HL-60/S4 treated with retinoic acid at 250 ng/mL for 4 days and 3 days (cell line): Measurements from ENCODE around the gene PP2D1.
"Not testable (repeated sequence)": the region's sequence is repeated elsewhere in the genome, so short reads cannot be mapped to it uniquely, and the experiment has no call there.

ENCODE experiments used
- in situ Hi-C: fragments of 300-500 bp; cut with MboI; formaldehyde crosslinking; loops from 2 replicates; pipeline ENCODE4 v1.7.0; 2022; ENCODE audit warnings: low sequenced_read_pairs

Gene PP2D1, protein sequence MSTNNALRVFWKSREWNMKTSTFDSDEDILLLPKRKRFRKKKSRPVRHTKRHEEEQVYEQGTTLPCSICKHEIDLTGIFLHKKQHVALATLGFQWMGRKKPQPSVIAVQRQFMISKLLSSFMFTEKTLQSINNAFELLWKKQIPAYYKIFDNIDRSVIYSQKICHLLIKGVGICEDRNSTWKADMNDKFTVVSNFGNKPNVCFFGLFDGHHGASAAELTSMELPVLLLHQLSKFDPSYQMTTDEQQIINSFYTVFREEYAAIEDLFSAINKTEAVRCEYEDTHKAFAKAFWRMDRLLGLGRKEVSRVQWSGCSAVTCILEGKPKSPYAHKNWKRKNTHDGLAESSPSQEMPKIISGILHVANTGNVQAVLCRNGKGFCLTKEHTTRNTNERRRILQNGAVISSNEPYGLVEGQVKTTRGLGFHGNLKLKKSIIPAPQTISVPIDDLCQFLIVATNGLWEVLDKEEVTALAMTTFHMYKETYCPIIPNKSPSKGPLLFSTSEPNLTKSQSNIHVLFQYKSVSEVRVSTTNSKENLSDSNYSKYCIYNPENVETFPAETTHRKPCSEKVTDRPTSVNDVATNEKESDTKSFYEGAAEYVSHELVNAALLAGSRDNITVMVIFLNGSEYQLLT

GRCh38 chr3:20012164-20012563 is at the start of gene PP2D1:
Gene PP2D1 (minus strand): TSS chr3:20012264. CDS start chr3:20012072, 192 bp downstream.
- in situ Hi-C loops: no loop called here

DNA sequence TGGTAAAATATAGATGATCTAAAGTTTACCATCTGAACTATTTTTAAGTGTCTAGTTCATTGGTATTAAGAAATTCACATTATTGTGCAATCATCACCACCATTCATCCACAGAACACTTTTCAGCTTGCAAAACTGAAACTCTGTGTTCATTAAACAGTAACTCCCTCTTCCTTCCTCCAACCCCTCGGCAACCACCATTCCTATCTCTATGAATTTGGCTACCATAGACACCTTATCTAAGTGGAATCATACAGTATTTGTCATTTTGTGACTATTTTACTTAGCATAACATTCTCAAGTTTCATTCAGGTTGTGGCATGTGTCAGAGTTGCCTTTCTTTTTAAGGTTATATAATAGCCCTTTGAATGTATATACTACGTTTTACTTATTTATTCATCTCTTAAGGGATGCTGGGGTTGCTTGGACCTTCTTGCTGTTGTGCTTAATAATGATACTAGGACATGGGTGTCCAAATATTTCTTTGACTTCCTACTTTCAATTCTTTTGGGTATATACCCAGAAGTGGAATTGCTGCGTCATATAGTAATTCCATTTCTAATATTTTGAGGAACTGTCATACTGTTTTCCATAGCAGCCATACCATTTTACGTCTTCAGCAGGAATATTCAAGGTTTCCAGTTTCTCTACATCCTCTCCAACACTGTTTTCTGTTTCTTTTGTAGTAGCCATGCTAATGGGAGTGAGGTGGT is 49.1 kb upstream of the PP2D1 start:
- in situ Hi-C loops: no loop called here

DNA sequence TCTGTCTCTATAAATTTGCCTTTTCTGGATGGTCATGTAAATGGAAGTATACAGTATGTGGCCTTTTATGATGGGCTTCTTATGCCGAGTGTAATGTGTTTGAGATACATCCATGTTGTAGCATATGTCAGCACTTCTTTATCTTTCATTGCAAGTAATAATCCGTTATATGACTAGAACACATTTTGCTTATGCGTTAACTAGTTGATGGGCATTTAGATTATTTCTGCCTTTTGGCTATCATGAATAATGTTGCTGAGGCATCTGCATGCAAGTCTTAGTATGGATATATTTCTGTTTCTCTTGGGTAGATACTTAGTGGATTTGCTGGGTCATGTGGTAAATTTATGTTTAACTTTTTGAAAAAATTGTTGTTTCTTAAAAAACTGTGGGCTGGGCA is 47.9 kb upstream of the PP2D1 start:
- in situ Hi-C loops: no loop called here

DNA sequence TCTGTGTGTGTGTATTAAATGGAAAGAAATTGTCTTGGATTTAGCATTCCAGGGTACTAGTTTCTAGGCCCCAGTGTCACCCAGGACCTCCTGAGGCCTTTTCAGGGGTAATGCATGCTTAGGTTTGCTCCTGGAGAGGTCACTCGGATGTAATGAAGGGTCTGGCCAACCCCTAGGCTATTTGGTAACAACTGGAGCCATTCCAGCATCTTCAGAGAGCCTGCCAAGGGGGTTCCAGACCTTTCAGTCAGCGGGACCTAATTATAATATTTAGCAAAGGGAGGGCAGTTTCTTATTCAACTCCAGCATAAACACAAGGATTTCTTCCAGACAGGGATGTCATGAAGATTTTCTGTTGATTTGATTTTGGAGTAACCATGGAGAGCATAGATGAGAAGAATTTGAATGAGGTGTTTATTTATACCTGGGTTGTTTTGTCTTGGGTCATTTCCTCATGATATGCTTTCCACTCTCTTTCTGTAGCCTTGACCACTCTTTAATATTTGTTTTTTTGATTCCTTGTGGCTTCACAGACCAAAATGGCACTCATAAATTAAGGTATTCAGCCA is 45.6 kb upstream of the PP2D1 start:
- in situ Hi-C loops: no loop called here

DNA sequence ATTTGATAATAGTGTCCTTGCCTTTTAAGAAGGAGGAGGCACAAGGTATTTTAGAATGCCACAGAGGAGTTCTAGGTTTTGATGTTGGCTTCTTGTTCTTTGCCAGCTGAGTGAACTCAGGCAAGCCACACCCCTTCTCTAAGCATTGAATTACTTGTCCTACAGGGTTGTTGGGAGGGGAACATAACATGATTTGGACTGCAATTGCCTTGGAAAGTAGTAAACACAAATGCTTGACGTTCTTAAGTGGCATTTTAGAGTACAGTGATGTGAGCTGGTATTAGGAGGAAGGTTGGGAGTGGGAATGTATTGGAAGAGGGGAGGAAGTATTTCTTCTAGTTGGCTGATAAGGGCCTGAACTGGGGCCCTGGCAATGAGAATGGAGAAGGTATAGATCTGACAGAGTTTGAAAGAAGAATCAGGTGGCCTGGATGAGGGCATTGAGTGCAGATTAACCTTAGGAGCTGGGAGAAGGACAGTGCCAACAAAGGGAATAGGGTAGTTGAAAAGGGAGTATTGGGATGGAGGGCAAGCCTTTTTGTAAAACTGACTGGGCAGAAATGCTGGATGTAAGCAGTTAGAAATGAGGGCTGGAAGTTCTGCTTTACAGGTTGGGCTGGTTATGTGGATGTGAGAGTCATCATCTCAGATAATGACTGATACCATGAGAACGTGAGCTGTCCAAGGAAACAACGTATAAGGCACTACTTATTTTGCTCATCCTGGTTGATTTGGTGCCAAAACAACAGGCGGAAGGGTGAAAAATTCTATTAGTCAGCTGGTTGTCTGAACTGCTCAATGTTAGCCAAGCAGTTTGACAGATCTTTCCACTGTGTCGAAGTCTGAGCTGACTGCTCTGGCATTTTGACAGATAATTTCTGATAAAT is 44.9 kb upstream of the PP2D1 start:
- in situ Hi-C loops: no loop called here

GRCh38 chr3:20055842-20056241 is 43.8 kb upstream of the PP2D1 start:
- in situ Hi-C loops: no loop called here

DNA sequence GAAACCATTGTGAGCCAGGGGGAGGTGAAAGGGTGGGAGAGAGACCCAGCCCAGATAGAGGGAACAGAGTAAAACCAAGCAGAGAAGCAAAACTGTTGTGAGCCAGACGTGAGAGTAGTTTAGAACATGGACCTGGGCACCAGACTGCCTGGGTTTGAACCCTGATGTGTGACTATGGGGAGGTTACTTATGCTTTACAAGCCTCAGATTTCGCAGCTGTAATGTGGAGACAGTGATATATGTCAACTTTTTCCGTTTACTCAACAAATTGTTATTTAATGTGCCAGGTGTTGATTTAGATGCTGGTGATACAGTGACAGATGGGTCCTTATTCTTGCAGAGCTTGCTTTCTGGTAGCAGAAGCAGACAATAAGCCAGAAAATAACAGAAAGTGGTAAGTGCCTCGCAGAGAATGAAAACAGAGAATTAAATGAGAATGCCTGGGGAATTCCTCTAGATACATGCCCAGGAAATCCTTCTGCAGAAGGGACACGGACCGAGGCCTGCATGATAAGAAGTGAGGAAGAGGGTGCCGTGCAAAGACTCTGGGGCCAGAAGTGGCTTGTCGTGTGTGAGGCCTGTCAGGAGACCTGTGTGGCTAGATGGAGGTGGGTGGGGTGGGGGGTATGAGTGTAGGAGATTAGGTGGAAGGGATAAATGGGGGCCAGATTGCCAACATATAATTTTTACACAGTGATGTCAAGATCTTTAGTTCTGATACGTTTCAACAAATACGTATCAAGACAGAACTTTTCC is 43.1 kb upstream of the PP2D1 start:
- in situ Hi-C loops: no loop called here

DNA sequence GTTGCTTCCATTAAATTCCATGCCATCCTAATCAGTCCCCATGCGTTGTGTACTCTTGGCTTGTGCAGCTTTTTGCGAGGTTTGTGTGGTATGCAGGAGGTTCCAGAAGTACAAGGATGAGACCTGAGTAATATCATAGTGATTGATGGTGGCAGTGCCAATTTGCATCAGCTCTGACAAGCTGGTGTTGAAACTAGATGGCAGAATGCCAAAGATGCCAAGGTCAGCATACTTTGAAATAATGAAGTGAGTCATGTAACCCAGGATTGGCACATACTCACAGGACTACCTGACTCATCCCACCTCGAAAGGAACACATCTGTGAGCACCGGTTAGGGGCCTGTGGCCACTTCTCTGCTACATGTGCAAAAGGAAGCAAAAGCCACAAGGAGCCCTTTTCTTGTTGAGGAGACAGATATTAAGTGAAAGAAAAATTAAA is 42.5 kb upstream of the PP2D1 start:
- in situ Hi-C loops: no loop called here

DNA sequence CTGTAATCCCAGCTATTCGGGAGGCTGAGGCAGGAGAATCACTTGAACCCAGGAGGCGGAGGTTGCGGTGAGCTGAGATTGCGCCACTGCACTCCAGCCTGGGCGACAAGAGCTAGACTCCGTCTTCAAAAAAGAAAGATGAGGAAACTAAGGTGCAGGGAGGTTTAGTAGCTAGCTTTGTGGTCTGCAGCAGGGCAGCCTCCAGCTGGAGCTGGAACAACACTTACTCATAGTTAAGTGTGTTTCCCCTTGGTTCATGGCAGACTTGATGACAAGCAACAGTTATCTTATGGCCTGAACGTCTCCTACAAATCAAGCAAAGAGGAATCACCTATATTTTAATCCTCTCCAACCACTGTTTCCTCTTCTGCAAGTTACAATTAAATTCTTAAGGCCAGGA is 40.8 kb upstream of the PP2D1 start:
- in situ Hi-C loops: no loop called here

GRCh38 chr3:20051123-20051806 is 39.2 kb upstream of the PP2D1 start:
- in situ Hi-C loops: no loop called here

DNA sequence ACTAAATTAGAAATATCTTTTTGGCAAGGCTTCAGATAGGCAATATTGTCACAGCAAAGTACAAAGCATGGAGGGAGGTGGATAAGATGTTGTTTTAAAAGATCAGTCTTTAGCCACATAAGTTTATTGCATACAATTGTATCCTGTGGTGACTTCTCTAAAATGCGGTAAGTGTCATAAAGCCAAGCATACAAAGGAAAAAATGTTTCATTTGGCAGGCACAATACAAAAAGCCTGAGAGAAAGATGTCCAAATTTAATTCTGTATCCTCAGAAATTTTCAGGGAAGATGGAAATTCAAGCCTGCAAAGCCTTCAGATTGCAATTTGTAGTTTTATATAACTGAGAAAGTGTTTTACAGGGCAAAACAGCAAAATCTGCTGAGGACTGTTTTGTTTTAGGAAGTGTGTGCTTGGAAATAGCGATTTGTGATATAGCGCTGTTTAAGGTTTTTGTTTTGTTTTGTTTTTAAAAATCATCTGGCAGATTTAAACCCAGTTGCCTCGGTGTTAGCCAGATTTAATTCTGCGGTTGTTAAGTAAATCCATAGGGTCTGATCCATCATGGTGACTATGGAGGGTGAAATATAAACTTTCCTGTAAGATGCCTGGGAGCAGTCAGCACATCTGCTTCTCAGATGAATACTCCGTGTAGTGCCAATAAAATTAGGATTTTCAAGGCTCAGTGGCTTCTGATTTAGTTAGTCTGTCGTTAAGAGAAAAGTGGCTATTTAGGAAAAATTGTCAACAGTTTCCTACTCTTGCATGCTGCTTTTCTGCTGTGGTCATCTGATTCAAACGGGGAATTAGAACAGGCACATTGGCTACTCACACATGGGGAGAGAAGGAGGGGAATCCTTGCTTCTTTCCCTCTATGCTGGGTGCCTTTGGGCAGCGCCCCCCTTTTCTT is 36.2 kb upstream of the PP2D1 start:
- in situ Hi-C loops: no loop called here

DNA sequence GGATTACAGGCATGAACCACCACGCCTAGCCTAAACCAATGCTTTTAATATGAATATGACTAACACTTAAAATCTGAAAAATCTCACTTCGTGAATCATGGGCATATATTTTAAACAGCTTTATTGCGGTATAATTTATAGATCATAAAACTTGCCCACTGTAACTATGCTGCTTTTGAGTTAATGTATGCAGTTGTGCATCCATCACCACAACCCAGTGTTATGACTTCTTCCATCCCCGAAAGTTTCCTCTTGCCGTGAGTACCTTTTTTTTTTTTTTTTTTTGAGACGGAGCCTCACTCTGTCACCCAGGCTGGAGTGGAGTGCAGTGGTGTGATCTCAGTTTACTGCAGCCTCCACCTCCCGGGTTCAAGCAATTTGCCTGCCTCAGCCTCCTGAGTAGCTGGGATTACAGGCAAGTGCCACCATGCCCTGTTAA is 35.3 kb upstream of the PP2D1 start:
- in situ Hi-C loops: no loop called here

- in situ Hi-C loops: no loop called here
Measured at GRCh38 chr3:20046556-20046955, 34.5 kb upstream of the PP2D1 start.

- in situ Hi-C loops: not testable (repeated sequence)
Measured at GRCh38 chr3:20045141-20045540, 33.1 kb upstream of the PP2D1 start.

DNA sequence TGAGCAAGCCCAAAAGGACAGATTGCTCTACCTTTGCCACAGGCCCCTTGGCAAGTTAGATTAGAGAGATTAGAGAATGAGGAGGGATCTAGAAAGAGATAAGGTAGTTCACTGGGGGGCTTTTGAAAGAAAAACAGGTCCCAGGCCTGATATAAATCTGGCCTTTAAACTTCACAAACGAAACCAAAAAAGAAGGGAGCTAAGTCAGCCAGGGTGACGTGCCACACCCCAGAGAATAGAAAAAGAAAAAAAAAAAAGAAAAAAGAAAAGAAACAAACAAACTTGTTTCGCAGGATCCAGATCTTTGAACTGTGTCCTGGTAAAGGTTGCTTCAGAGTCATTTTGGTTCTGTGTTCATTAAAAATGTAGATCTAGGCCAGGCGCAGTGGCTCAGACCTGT is 31.8 kb upstream of the PP2D1 start:
- in situ Hi-C loops: no loop called here

- in situ Hi-C loops: no loop called here
Measured at GRCh38 chr3:20043396-20043795, 31.3 kb upstream of the PP2D1 start.

DNA sequence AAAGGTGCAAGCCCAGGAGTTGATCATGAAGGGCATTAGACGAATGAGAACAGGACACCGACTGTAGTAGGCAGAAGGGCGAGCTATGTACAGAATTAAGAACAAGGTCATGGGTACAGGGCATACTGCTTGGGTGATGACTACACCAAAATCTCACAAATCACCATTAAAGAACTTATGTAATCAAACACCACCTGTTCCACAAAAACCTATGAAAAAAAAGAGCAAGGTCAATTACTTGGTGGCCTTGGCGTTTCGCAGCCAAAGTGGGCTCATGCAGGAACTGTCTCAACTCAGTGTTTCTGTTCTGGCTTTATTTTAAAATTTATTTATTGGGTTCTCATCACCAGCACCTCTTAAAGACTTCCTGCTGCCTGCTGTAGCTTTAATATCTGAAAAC is 30.3 kb upstream of the PP2D1 start:
- in situ Hi-C loops: no loop called here

DNA sequence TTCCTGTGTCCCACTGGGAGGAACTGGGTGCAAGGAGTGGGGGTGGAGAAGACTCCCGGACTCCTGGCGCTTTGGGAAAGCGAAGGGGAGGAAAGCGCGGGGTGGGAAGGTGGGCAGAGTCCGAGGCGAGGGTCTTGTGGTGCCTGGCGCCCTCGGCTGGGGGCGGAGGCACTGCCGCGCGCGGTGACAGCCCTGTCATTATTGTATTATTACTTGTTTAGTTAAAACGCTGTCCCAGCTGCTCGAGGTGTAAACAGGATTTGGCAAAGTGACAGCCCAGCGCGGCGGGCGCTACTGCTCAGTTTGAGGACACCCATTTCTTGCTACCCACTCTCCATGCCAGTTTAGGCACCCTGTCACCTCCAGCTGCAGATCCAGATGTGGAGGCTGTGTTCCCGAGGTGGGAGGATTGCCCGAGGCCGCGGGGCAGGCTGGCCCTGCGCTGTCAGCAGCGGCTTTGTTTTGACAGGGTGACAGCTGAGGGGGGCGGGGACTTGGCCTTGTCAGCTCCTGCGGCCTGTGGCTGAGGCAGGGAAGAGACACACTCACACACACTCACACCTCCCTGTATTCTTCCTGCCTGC is 29.2 kb upstream of the PP2D1 start:
- in situ Hi-C loops: no loop called here
